CD4-positive, alpha-beta T cell treated with Interleukin-4 for 1 hour (primary cell): ENCODE measurements around the gene MIPOL1.
"Not testable (repeated sequence)": the region's sequence is repeated elsewhere in the genome, so short reads cannot be mapped to it uniquely, and the experiment has no call there.

Source experiments
- DNase-seq, 2 donors: peaks; one replicate each; pipeline ENCODE4 v3.0.0-alpha.2; 2020 to 2022

The MIPOL1 gene

GRCh38 chr14:37187840-37188577 lies 9.7 kb upstream of the MIPOL1 start:
- DNase-seq = not testable (repeated sequence)

- DNase-seq = not testable (repeated sequence)
Observed at GRCh38 chr14:37189733-37190132, 8.0 kb upstream of the MIPOL1 start.

- DNase-seq = no peak
Observed at GRCh38 chr14:37194698-37195097, 3.0 kb upstream of the MIPOL1 start.

GRCh38 chr14:37195327-37195726 lies 2.4 kb upstream of the MIPOL1 start:
- no peak for DNase-seq

- DNase-seq = no peak
Observed at GRCh38 chr14:37196604-37197420, 925 bp upstream of the MIPOL1 start.

GRCh38 chr14:37198273-37198598 lies 499 bp downstream of the MIPOL1 start:
- no peak for DNase-seq

- no peak for DNase-seq
Observed at GRCh38 chr14:37198907-37199306, 1.2 kb downstream of the MIPOL1 start.

- DNase-seq = no peak
Observed at GRCh38 chr14:37201724-37202123, 4.0 kb downstream of the MIPOL1 start.

GRCh38 chr14:37202265-37202664 lies 4.5 kb downstream of the MIPOL1 start:
- DNase-seq = no peak

- DNase-seq = no peak
Observed at GRCh38 chr14:37202812-37203211, 5.1 kb downstream of the MIPOL1 start.

GRCh38 chr14:37203423-37203822 lies 5.7 kb downstream of the MIPOL1 start:
- no peak for DNase-seq

- not testable (repeated sequence) for DNase-seq
Observed at GRCh38 chr14:37205623-37206605, 8.2 kb downstream of the MIPOL1 start.

GRCh38 chr14:37209617-37210016 lies 11.9 kb downstream of the MIPOL1 start:
- not testable (repeated sequence) for DNase-seq

- no peak for DNase-seq
Observed at GRCh38 chr14:37210448-37210847, 12.7 kb downstream of the MIPOL1 start.

- DNase-seq = no peak
Observed at GRCh38 chr14:37213016-37213415, 15.3 kb downstream of the MIPOL1 start.

- no peak for DNase-seq
Observed at GRCh38 chr14:37215345-37215744, 17.6 kb downstream of the MIPOL1 start.

GRCh38 chr14:37221073-37221472 lies 23.3 kb downstream of the MIPOL1 start:
- DNase-seq = no peak

GRCh38 chr14:37223947-37224474 lies 26.3 kb downstream of the MIPOL1 start:
- DNase-seq = no peak

GRCh38 chr14:37225668-37226067 lies 27.9 kb downstream of the MIPOL1 start:
- not testable (repeated sequence) for DNase-seq

- peak in 1 of 2 donors; percentile 50 for DNase-seq
Observed at GRCh38 chr14:37230551-37231194, 32.9 kb downstream of the MIPOL1 start.

- peak in 1 of 2 donors; percentile 8 for DNase-seq
Observed at GRCh38 chr14:37232907-37233481, 35.3 kb downstream of the MIPOL1 start.

- DNase-seq = no peak
Observed at GRCh38 chr14:37234222-37234621, 36.5 kb downstream of the MIPOL1 start.
